ENCODE results near the gene TBX19. TPM values are rescaled to one million over a fixed set of nuclear protein-coding genes. Genes with fewer than 3 reads are reported as not detected.

The TBX19 gene
- total RNA-seq, 3 donors from 2014 or later (not counting 1 experiment from before 2014, with no cell fraction given) = 5.2 to 7.2 (median 5.3) TPM

GRCh38 chr1:168340781-168341482 is 60.3 kb downstream of the TBX19 start:
- Histone ChIP-seq H3K36me3 (ENCODE audit: control insufficient read depth, insufficient read depth, low read length) (no peaks in the 10 kb centered on the region), H3K9me3 (ENCODE audit: control insufficient read depth, insufficient read depth, low read length) (no peaks in the 10 kb centered on the region), H3K4me3 (ENCODE audit: low read length) (no peak overlapping the region), H3K27ac (ENCODE audit: low read length) (peak overlapping the region; percentile 41), H3K27me3 (ENCODE audit: control insufficient read depth, insufficient read depth, low read length) (no peaks in the 10 kb centered on the region), H3K4me1 (ENCODE audit: control insufficient read depth, insufficient read depth, low read length) (peaks cover 13% of the 10 kb centered on the region)
- Mint-ChIP-seq H3K4me1 (peaks cover 52 to 60% of the 10 kb centered on the region in 2 donors), H3K27me3 (ENCODE audit: low read depth in 2 of 2) (no peaks in the 10 kb centered on the region), H3K9me3 (peaks cover 0 to 5% of the 10 kb centered on the region in 2 donors), H3K36me3 (no peaks in the 10 kb centered on the region), H3K27ac (peak overlapping the region; percentile 72 to 76), H3K4me3 (peak overlapping the region; percentile 61)
- DNase-seq (no peak), ATAC-seq (peak in 2 of 3 donors; percentile 31 to 62)
- WGBS (ENCODE audit: insufficient coverage) = 7% methylated on average over 2 of the region's 3 CpGs
- intact Hi-C loops (cut with micrococcal nuclease) = loop anchor here (5.0 to 10.0 kb wide), 4 partner anchors 66 to 1026 kb away; partner anchors contain the start of genes BLZF1, NME7 and XCL1
- TF ChIP-seq CTCF (IDR thresholded peaks at IDR 0.05) = no peak

- peak overlapping the region; percentile 61 for H3K4me3 Mint-ChIP-seq
Observed at GRCh38 chr1:168341483-168341975, 60.9 kb downstream of the TBX19 start.

GRCh38 chr1:168342572-168343280 is 62.0 kb downstream of the TBX19 start:
- TF ChIP-seq CTCF (IDR thresholded peaks at IDR 0.05) = peak; percentile 87
- DNase-seq (peak; percentile 82 to 97), ATAC-seq (peak; percentile 94 to 96 (median 95))
- Histone ChIP-seq H3K27me3 (ENCODE audit: control insufficient read depth, insufficient read depth, low read length) (no peaks in the 10 kb centered on the region), H3K4me1 (ENCODE audit: control insufficient read depth, insufficient read depth, low read length) (peaks cover 13% of the 10 kb centered on the region), H3K27ac (ENCODE audit: low read length) (peak overlapping the region; percentile 57), H3K9me3 (ENCODE audit: control insufficient read depth, insufficient read depth, low read length) (no peaks in the 10 kb centered on the region), H3K36me3 (ENCODE audit: control insufficient read depth, insufficient read depth, low read length) (no peaks in the 10 kb centered on the region), H3K4me3 (ENCODE audit: low read length) (no peak overlapping the region)
- Mint-ChIP-seq H3K4me1 (peaks cover 54 to 64% of the 10 kb centered on the region in 2 donors), H3K27ac (peak overlapping the region; percentile 67 to 85), H3K4me3 (peak overlapping the region; percentile 53), H3K36me3 (no peaks in the 10 kb centered on the region), H3K27me3 (ENCODE audit: low read depth in 2 of 2) (no peaks in the 10 kb centered on the region), H3K9me3 (peaks cover 0 to 5% of the 10 kb centered on the region in 2 donors)
- intact Hi-C loops (cut with micrococcal nuclease) = loop anchor here (1.0 to 10.0 kb wide), 6 partner anchors 21 to 1204 kb away; partner anchors contain the start of genes BLZF1, NME7 and XCL1
- 9% methylated on average over 19 of the region's 21 CpGs for WGBS (ENCODE audit: insufficient coverage)

More at GRCh38 chr1:168341483-168341975, 60.9 kb downstream of the TBX19 start:
- peak overlapping the region; percentile 30 for H3K27ac ChIP-seq (ENCODE audit: low read length)
- no peak overlapping the region for H3K4me3 ChIP-seq (ENCODE audit: low read length)
- Mint-ChIP-seq H3K27ac (peak overlapping the region; percentile 72 to 76), H3K27me3 (ENCODE audit: low read depth in 2 of 2) (no peaks in the 10 kb centered on the region), H3K36me3 (no peaks in the 10 kb centered on the region), H3K4me1 (peaks cover 52 to 60% of the 10 kb centered on the region in 2 donors), H3K9me3 (peaks cover 0 to 5% of the 10 kb centered on the region in 2 donors)
- no peak for TF ChIP-seq CTCF (IDR thresholded peaks at IDR 0.05)
- peaks cover 13% of the 10 kb centered on the region for H3K4me1 ChIP-seq (ENCODE audit: control insufficient read depth, insufficient read depth, low read length)
- no peaks in the 10 kb centered on the region for H3K27me3 ChIP-seq (ENCODE audit: control insufficient read depth, insufficient read depth, low read length)
- WGBS (ENCODE audit: insufficient coverage) = 92% methylated on average over 3 of the region's 3 CpGs
- DNase-seq = no peak
- H3K9me3 ChIP-seq (ENCODE audit: control insufficient read depth, insufficient read depth, low read length) = no peaks in the 10 kb centered on the region
- H3K36me3 ChIP-seq (ENCODE audit: control insufficient read depth, insufficient read depth, low read length) = no peaks in the 10 kb centered on the region
- intact Hi-C loops (cut with micrococcal nuclease) = loop anchor here (5.0 to 10.0 kb wide), 4 partner anchors 66 to 1026 kb away; partner anchors contain the start of genes BLZF1, NME7 and XCL1
- no peak for ATAC-seq

All from natural killer cell (primary cell).